ENCODE data around the gene CNTNAP2.

- TF ChIP-seq CTCF (IDR thresholded peaks at IDR 0.05), result no peak
- TF ChIP-seq POLR2A (IDR thresholded peaks at IDR 0.05), result no peak
Observed at GRCh38 chr7:148356303-148356702, 2239.7 kb downstream of the CNTNAP2 start.
